Activated CD8-positive, alpha-beta T cell treated with anti-CD3 and anti-CD28 coated beads, Interleukin-2, amount 10 ng/mL, durations not matched to agents 7 days and 5 days (primary cell): ENCODE results near the gene PAQR5. TPM values are rescaled to one million over a fixed set of nuclear protein-coding genes. Genes with fewer than 3 reads are reported as not detected.
"Not testable (repeated sequence)": the region's sequence is repeated elsewhere in the genome, so short reads cannot be mapped to it uniquely, and the experiment has no call there.

Experiments
- ATAC-seq: fragments of 150-1000 bp; cut with Tn5 transposase; one replicate; pipeline ENCODE4 v1.10.0; 2021; ENCODE audit warnings: moderate library complexity
- CTCF ChIA-PET: fragments of 350-600 bp; sonication (Branson Sonifier 250); formaldehyde crosslinking; loops from one replicate; lab custom pipeline; 2021; ENCODE audit warnings: antibody characterized with exemption; lab: Charles Lee
- POLR2A ChIA-PET: fragments of 350-600 bp; sonication (Branson Sonifier 250); formaldehyde crosslinking; loops from one replicate; lab custom pipeline; 2021; ENCODE audit warnings: antibody characterized with exemption; lab: Charles Lee
- DNase-seq: peaks from one replicate; pipeline ENCODE4 v3.0.0-alpha.2; 2020
- H3K27ac Mint-ChIP-seq: one replicate; pipeline ENCODE4 v1.8.0; 2021; ENCODE audit warnings: mild to moderate bottlenecking, mixed read lengths
- H3K27me3 Mint-ChIP-seq: one replicate; pipeline ENCODE4 v1.8.0; 2021; ENCODE audit warnings: low read depth, mixed read lengths
- H3K36me3 Mint-ChIP-seq: one replicate; pipeline ENCODE4 v1.8.0; 2021; ENCODE audit warnings: low read depth, mixed read lengths
- H3K4me1 Mint-ChIP-seq: one replicate; pipeline ENCODE4 v1.8.0; 2021; ENCODE audit warnings: low read depth, mixed read lengths
- H3K4me3 Mint-ChIP-seq: one replicate; pipeline ENCODE4 v1.8.0; 2021; ENCODE audit warnings: mild to moderate bottlenecking, mixed read lengths
- H3K9me3 Mint-ChIP-seq: one replicate; pipeline ENCODE4 v1.8.0; 2022; ENCODE audit warnings: mixed read lengths; ENCODE audit not compliant: insufficient read depth
- total RNA-seq, 2 experiments: library from RNA; stranded (reverse); gene quantifications; one replicate each; pipeline ENCODE4 v1.2.3, GENCODE V29; 2021

The PAQR5 gene
- total RNA-seq, 2 experiments from 2014 or later, result not detected

GRCh38 chr15:69282104-69282743 is 16.5 kb upstream of the PAQR5 start:
- Mint-ChIP-seq H3K27ac (no peak overlapping the region), H3K4me3 (no peak overlapping the region), H3K36me3 (no peaks in the 10 kb centered on the region), H3K9me3 (no peaks in the 10 kb centered on the region), H3K4me1 (no peaks in the 10 kb centered on the region), H3K27me3 (no peaks in the 10 kb centered on the region)
- POLR2A ChIA-PET, result no interaction called here
- CTCF ChIA-PET, result no interaction called here
- DNase-seq (no peak), ATAC-seq (no peak)

GRCh38 chr15:69285834-69286233 is 12.9 kb upstream of the PAQR5 start:
- DNase-seq (no peak), ATAC-seq (no peak)
- Mint-ChIP-seq H3K27me3 (no peaks in the 10 kb centered on the region), H3K36me3 (no peaks in the 10 kb centered on the region), H3K27ac (no peak overlapping the region), H3K4me1 (no peaks in the 10 kb centered on the region), H3K9me3 (no peaks in the 10 kb centered on the region), H3K4me3 (no peak overlapping the region)
- ChIA-PET CTCF (no interaction called here), POLR2A (no interaction called here)

GRCh38 chr15:69288011-69288410 is 10.7 kb upstream of the PAQR5 start:
- ChIA-PET POLR2A (no interaction called here), CTCF (interaction anchor here (1.1 kb wide), 1 partner anchor 15 kb away, joined by 3 read pairs; no protein-coding TSS in a partner anchor)
- Mint-ChIP-seq H3K4me3 (no peak overlapping the region), H3K27me3 (no peaks in the 10 kb centered on the region), H3K9me3 (no peaks in the 10 kb centered on the region), H3K27ac (no peak overlapping the region), H3K36me3 (no peaks in the 10 kb centered on the region), H3K4me1 (no peaks in the 10 kb centered on the region)
- DNase-seq, result no peak
- ATAC-seq, result no peak

GRCh38 chr15:69288531-69289341 is 10.0 kb upstream of the PAQR5 start:
- Mint-ChIP-seq H3K4me1 (no peaks in the 10 kb centered on the region), H3K9me3 (no peaks in the 10 kb centered on the region), H3K27ac (no peak overlapping the region), H3K27me3 (no peaks in the 10 kb centered on the region), H3K36me3 (no peaks in the 10 kb centered on the region), H3K4me3 (no peak overlapping the region)
- ChIA-PET CTCF (interaction anchor here (1.1 kb wide), 1 partner anchor 14 kb away, joined by 3 read pairs; no protein-coding TSS in a partner anchor), POLR2A (no interaction called here)
- DNase-seq (no peak), ATAC-seq (no peak)

- POLR2A ChIA-PET, result no interaction called here
- no peak overlapping the region for H3K4me3 Mint-ChIP-seq
- no peaks in the 10 kb centered on the region for H3K4me1 Mint-ChIP-seq
- CTCF ChIA-PET, result interaction anchor here (1.1 kb wide), 1 partner anchor 13 kb away, joined by 3 read pairs; no protein-coding TSS in a partner anchor
- ATAC-seq, result no peak
- H3K27ac Mint-ChIP-seq, result no peak overlapping the region
- no peaks in the 10 kb centered on the region for H3K27me3 Mint-ChIP-seq
- DNase-seq, result no peak
- H3K36me3 Mint-ChIP-seq, result no peaks in the 10 kb centered on the region
- no peaks in the 10 kb centered on the region for H3K9me3 Mint-ChIP-seq
Observed at GRCh38 chr15:69289342-69290146, 9.2 kb upstream of the PAQR5 start.

- Mint-ChIP-seq H3K4me3 (no peak overlapping the region), H3K27ac (no peak overlapping the region), H3K9me3 (no peaks in the 10 kb centered on the region), H3K4me1 (no peaks in the 10 kb centered on the region), H3K36me3 (no peaks in the 10 kb centered on the region), H3K27me3 (no peaks in the 10 kb centered on the region)
- ATAC-seq (no peak), DNase-seq (no peak)
- ChIA-PET POLR2A (no interaction called here), CTCF (no interaction called here)
Observed at GRCh38 chr15:69290346-69291164, 8.2 kb upstream of the PAQR5 start.

- H3K9me3 Mint-ChIP-seq, H3K27me3 Mint-ChIP-seq, H3K36me3 Mint-ChIP-seq, H3K4me3 Mint-ChIP-seq, H3K27ac Mint-ChIP-seq, POLR2A ChIA-PET, ATAC-seq, CTCF ChIA-PET, H3K4me1 Mint-ChIP-seq, DNase-seq: not testable (repeated sequence)
Observed at GRCh38 chr15:69291651-69292050, 7.1 kb upstream of the PAQR5 start.

GRCh38 chr15:69292826-69293420 is 5.8 kb upstream of the PAQR5 start:
- no peaks in the 10 kb centered on the region for H3K9me3 Mint-ChIP-seq
- ChIA-PET POLR2A (no interaction called here), CTCF (no interaction called here)
- no peaks in the 10 kb centered on the region for H3K36me3 Mint-ChIP-seq
- DNase-seq (no peak), ATAC-seq (no peak)
- H3K27me3 Mint-ChIP-seq, result peaks cover 15% of the 10 kb centered on the region
- no peak overlapping the region for H3K4me3 Mint-ChIP-seq
- H3K4me1 Mint-ChIP-seq, result no peaks in the 10 kb centered on the region
- no peak overlapping the region for H3K27ac Mint-ChIP-seq

- ChIA-PET CTCF (interaction anchor here (1.0 kb wide), 1 partner anchor 101 kb away, joined by 3 read pairs; no protein-coding TSS in a partner anchor), POLR2A (interaction anchor here (0.6 kb wide), 1 partner anchor 138 kb away, joined by 3 read pairs; no protein-coding TSS in a partner anchor)
- H3K27me3 Mint-ChIP-seq, result peaks cover 19% of the 10 kb centered on the region
- no peak for DNase-seq
- no peak overlapping the region for H3K27ac Mint-ChIP-seq
- H3K4me1 Mint-ChIP-seq, result no peaks in the 10 kb centered on the region
- H3K36me3 Mint-ChIP-seq, result no peaks in the 10 kb centered on the region
- no peak for ATAC-seq
- H3K4me3 Mint-ChIP-seq, result no peak overlapping the region
- no peaks in the 10 kb centered on the region for H3K9me3 Mint-ChIP-seq
Observed at GRCh38 chr15:69293741-69294615, 4.7 kb upstream of the PAQR5 start.

- Mint-ChIP-seq H3K36me3 (no peaks in the 10 kb centered on the region), H3K27me3 (peaks cover 34% of the 10 kb centered on the region), H3K9me3 (no peaks in the 10 kb centered on the region), H3K4me3 (no peak overlapping the region), H3K27ac (no peak overlapping the region), H3K4me1 (no peaks in the 10 kb centered on the region)
- ATAC-seq (no peak), DNase-seq (no peak)
- CTCF ChIA-PET, result interaction anchor here (0.7 kb wide), 1 partner anchor 17 kb away, joined by 3 read pairs; no protein-coding TSS in a partner anchor
- POLR2A ChIA-PET, result no interaction called here
Observed at GRCh38 chr15:69296606-69297005, 2.1 kb upstream of the PAQR5 start.
